ENCODE results near the gene LIPT2. TPM values are rescaled to one million over a fixed set of nuclear protein-coding genes. Genes with fewer than 3 reads are reported as not detected.

The LIPT2 gene
- total RNA-seq, 4 donors from 2014 or later = 4.0 to 10.9 (median 8.1) TPM

- 72 to 74% methylated on average over 8 of the region's 8 CpGs for WGBS, 2 donors
Measured at GRCh38 chr11:74534216-74534945, 40.9 kb upstream of the LIPT2 start.

GRCh38 chr11:74533421-74533820, 39.9 kb upstream of the LIPT2 start:
- no peak for DNase-seq (ENCODE audit: low spot score in 2 of 2)
- 89 to 91% methylated on average over 9 of the region's 9 CpGs for WGBS, 2 donors
- TF ChIP-seq CTCF (IDR thresholded peaks at IDR 0.05) = no peak
- TF ChIP-seq POLR2A (IDR thresholded peaks at IDR 0.05) = no peak
- intact Hi-C loops (cut with DNase I; ENCODE audit: low total_unique reads) = no loop called here
- H3K4me3 ChIP-seq (ENCODE audit: low read depth, poor library complexity, severe bottlenecking) = no peak overlapping the region

More at GRCh38 chr11:74534216-74534945, 40.9 kb upstream of the LIPT2 start:
- TF ChIP-seq POLR2A (IDR thresholded peaks at IDR 0.05) = no peak
- no peak for TF ChIP-seq CTCF (IDR thresholded peaks at IDR 0.05)
- intact Hi-C loops (cut with DNase I; ENCODE audit: low total_unique reads) = no loop called here
- no peak overlapping the region for H3K4me3 ChIP-seq (ENCODE audit: low read depth, poor library complexity, severe bottlenecking)
- DNase-seq (ENCODE audit: low spot score in 2 of 2) = no peak

- no peak overlapping the region for H3K4me3 ChIP-seq (ENCODE audit: low read depth, poor library complexity, severe bottlenecking)
- 59 to 68% methylated on average over 5 of the region's 5 CpGs for whole genome bisulfite sequencing, 2 donors
Measured at GRCh38 chr11:74532501-74533246, 39.1 kb upstream of the LIPT2 start.

GRCh38 chr11:74524978-74525377, 31.5 kb upstream of the LIPT2 start:
- intact Hi-C loops (cut with DNase I; ENCODE audit: low total_unique reads) = no loop called here
- TF ChIP-seq POLR2A (IDR thresholded peaks at IDR 0.05) (no peak), CTCF (IDR thresholded peaks at IDR 0.05) (no peak)

More at GRCh38 chr11:74532501-74533246, 39.1 kb upstream of the LIPT2 start:
- intact Hi-C loops (cut with DNase I; ENCODE audit: low total_unique reads) = no loop called here
- peak in 1 of 2 donors; percentile 33 for DNase-seq (ENCODE audit: low spot score in 2 of 2)
- no peak for TF ChIP-seq POLR2A (IDR thresholded peaks at IDR 0.05)
- no peak for TF ChIP-seq CTCF (IDR thresholded peaks at IDR 0.05)

GRCh38 chr11:74524501-74524900, 31.0 kb upstream of the LIPT2 start:
- intact Hi-C loops (cut with DNase I; ENCODE audit: low total_unique reads) = no loop called here
- 78 to 81% methylated on average over 5 of the region's 5 CpGs for WGBS, 2 donors

More at GRCh38 chr11:74524978-74525377, 31.5 kb upstream of the LIPT2 start:
- DNase-seq (ENCODE audit: low spot score in 2 of 2) = no peak
- 67 to 70% methylated on average over 2 of the region's 2 CpGs for WGBS, 2 donors
- no peak overlapping the region for H3K4me3 ChIP-seq (ENCODE audit: low read depth, poor library complexity, severe bottlenecking)

More at GRCh38 chr11:74524501-74524900, 31.0 kb upstream of the LIPT2 start:
- H3K4me3 ChIP-seq (ENCODE audit: low read depth, poor library complexity, severe bottlenecking) = no peak overlapping the region
- DNase-seq (ENCODE audit: low spot score in 2 of 2) = no peak
- no peak for TF ChIP-seq CTCF (IDR thresholded peaks at IDR 0.05)
- no peak for TF ChIP-seq POLR2A (IDR thresholded peaks at IDR 0.05)

Measured in lower leg skin (tissue), 4 donors.